ENCODE measurements around the gene RBMS3. TPM values are rescaled to one million over a fixed set of nuclear protein-coding genes. Genes with fewer than 3 reads are reported as not detected.

Gene RBMS3
- total and polyA plus RNA-seq, 2 of the 13 experiments (the other 11 are each of a cell fraction or from before 2014, with no cell fraction given), result not detected

GRCh38 chr3:29605845-29606244 lies 325.0 kb downstream of the RBMS3 start:
- Histone ChIP-seq H3K79me2 (ENCODE audit: insufficient read depth, low read length) (no peaks in the 10 kb centered on the region), H4K20me1 (ENCODE audit: insufficient read depth, low read length) (0 out of 2 replicates have a peak, but pooled peaks cover 2% of the 10 kb centered on the region), H3K4me2 (ENCODE audit: low read depth, low read length) (no peak overlapping the region), H3K27me3 (ENCODE audit: control insufficient read depth in 1 of 2, insufficient read depth in 2 of 2, low read length in 2 of 2) (no peaks in the 10 kb centered on the region), H3K36me3 (replicated peaks in 1 of 2; ENCODE audit: control insufficient read depth in 1 of 2, insufficient read depth in 2 of 2, low read length in 2 of 2) (no peaks in the 10 kb centered on the region), H3K9ac (ENCODE audit: insufficient read depth, low read depth, low read length) (no peak overlapping the region), H2AFZ (ENCODE audit: low read length) (no peak overlapping the region), H3K4me1 (ENCODE audit: insufficient read depth, low read length) (no peaks in the 10 kb centered on the region), H3K27ac (ENCODE audit: extremely low read length, insufficient read depth, low read length) (no peak overlapping the region), H3K9me3 (ENCODE audit: low read length) (no peaks in the 10 kb centered on the region), H3K4me3 (replicated peaks in 1 of 3; ENCODE audit: insufficient read depth in 1 of 3, low read depth in 2 of 3, low read length in 3 of 3) (no peak overlapping the region)
- CTCF ChIA-PET (ENCODE audit: low intra/inter-chr PET ratio, low total read pairs), result no interaction called here
- ATAC-seq, result no peak
- BruUV-seq (replicated peaks), result no TSS peak
- FAIRE-seq, result no peak
- TF ChIP-seq LCORL (IDR thresholded peaks at IDR 0.05) (no peak), LCORL (CRISPR knock-in tag; IDR thresholded peaks at IDR 0.05) (no peak), MTA3 (CRISPR knock-in tag; IDR thresholded peaks at IDR 0.05) (no peak), PAWR (CRISPR knock-in tag; IDR thresholded peaks at IDR 0.05; ENCODE audit: borderline replicate concordance) (no peak), ATRX (CRISPR knock-in tag; IDR thresholded peaks at IDR 0.05; ENCODE audit: borderline replicate concordance) (no peak), ZNF720 (CRISPR knock-in tag; IDR thresholded peaks at IDR 0.05) (no peak), HOMEZ (CRISPR knock-in tag; IDR thresholded peaks at IDR 0.05; ENCODE audit: low read depth) (no peak)
- POLR2A ChIA-PET, result no interaction called here
- DNase-seq (ENCODE audit: low spot score), result no peak
- in situ Hi-C loops (cut with HindIII; ENCODE audit: extremely low pct_ligation_motif_present, low pct_unique_long_range_greater_than_20kb), result no loop called here
- WGBS (ENCODE audit: low lambda C conversion rate), result 2% methylated on average over 2 of the region's 2 CpGs
- intact Hi-C loops (cut with micrococcal nuclease; ENCODE audit: unreplicated experiment), result no loop called here

- ATAC-seq (no peak), DNase-seq (ENCODE audit: low spot score) (no peak), FAIRE-seq (no peak)
- H3K79me2 ChIP-seq (ENCODE audit: insufficient read depth, low read length), result no peaks in the 10 kb centered on the region
- no peaks in the 10 kb centered on the region for H3K27me3 ChIP-seq (ENCODE audit: control insufficient read depth in 1 of 2, insufficient read depth in 2 of 2, low read length in 2 of 2)
- H3K4me1 ChIP-seq (ENCODE audit: insufficient read depth, low read length), result no peaks in the 10 kb centered on the region
- no peaks in the 10 kb centered on the region for H3K36me3 ChIP-seq (replicated peaks in 1 of 2; ENCODE audit: control insufficient read depth in 1 of 2, insufficient read depth in 2 of 2, low read length in 2 of 2)
- no peaks in the 10 kb centered on the region for H3K9me3 ChIP-seq (ENCODE audit: low read length)
- no peak overlapping the region for H3K9ac ChIP-seq (ENCODE audit: insufficient read depth, low read depth, low read length)
- in situ Hi-C loops (cut with HindIII; ENCODE audit: extremely low pct_ligation_motif_present, low pct_unique_long_range_greater_than_20kb), result no loop called here
- no peak overlapping the region for H3K4me2 ChIP-seq (ENCODE audit: low read depth, low read length)
- H3K4me3 ChIP-seq (replicated peaks in 1 of 3; ENCODE audit: insufficient read depth in 1 of 3, low read depth in 2 of 3, low read length in 3 of 3), result no peak overlapping the region
- CTCF ChIA-PET (ENCODE audit: low intra/inter-chr PET ratio, low total read pairs), result no interaction called here
- POLR2A ChIA-PET, result no interaction called here
- no TSS peak for BruUV-seq (replicated peaks)
- H2AFZ ChIP-seq (ENCODE audit: low read length), result no peak overlapping the region
- intact Hi-C loops (cut with micrococcal nuclease; ENCODE audit: unreplicated experiment), result no loop called here
- H3K27ac ChIP-seq (ENCODE audit: extremely low read length, insufficient read depth, low read length), result no peak overlapping the region
- H4K20me1 ChIP-seq (ENCODE audit: insufficient read depth, low read length), result 0 out of 2 replicates have a peak, but pooled peaks cover 2% of the 10 kb centered on the region
- TF ChIP-seq ZSCAN21 (CRISPR knock-in tag; IDR thresholded peaks at IDR 0.05; ENCODE audit: borderline replicate concordance) (no peak), NR2F6 (IDR thresholded peaks at IDR 0.05) (no peak), NR2F6 (CRISPR knock-in tag; IDR thresholded peaks at IDR 0.05) (no peak), AHR (CRISPR knock-in tag; IDR thresholded peaks at IDR 0.05) (no peak), ZNF678 (CRISPR knock-in tag; IDR thresholded peaks at IDR 0.05) (no peak), ARID2 (CRISPR knock-in tag; IDR thresholded peaks at IDR 0.05; ENCODE audit: borderline replicate concordance) (no peak), CBX5 (CRISPR knock-in tag; IDR thresholded peaks at IDR 0.05; ENCODE audit: borderline replicate concordance) (no peak), GMEB2 (CRISPR knock-in tag; IDR thresholded peaks at IDR 0.05; ENCODE audit: low read depth) (no peak), EZH2 (conservative IDR thresholded peaks at IDR 0.05; ENCODE audit: low read depth, low read length) (no peak), HOMEZ (CRISPR knock-in tag; IDR thresholded peaks at IDR 0.05; ENCODE audit: low read depth) (no peak), ZNF367 (CRISPR knock-in tag; IDR thresholded peaks at IDR 0.05; ENCODE audit: borderline replicate concordance) (no peak), TOPORS (CRISPR knock-in tag; IDR thresholded peaks at IDR 0.05) (no peak)
Measured at GRCh38 chr3:29606416-29606815, 325.5 kb downstream of the RBMS3 start.
